Daoy (cell line): ENCODE results near the gene OSER1. TPM values are rescaled to one million over a fixed set of nuclear protein-coding genes. Genes with fewer than 3 reads are reported as not detected.

Experiments
- DNase-seq: peaks from one replicate; pipeline ENCODE4 v3.0.0-alpha.2; 2015; ENCODE audit warnings: low read depth
- total RNA-seq: library from RNA; depleted of rRNA; stranded (reverse); fragments of >200 nt; shearing (Covaris generic); gene quantifications from 2 replicates; pipeline ENCODE4 v1.2.3, GENCODE V29; 2014

The OSER1 gene
- total RNA-seq, 1 experiment from 2014 or later = 49.1 TPM

DNA sequence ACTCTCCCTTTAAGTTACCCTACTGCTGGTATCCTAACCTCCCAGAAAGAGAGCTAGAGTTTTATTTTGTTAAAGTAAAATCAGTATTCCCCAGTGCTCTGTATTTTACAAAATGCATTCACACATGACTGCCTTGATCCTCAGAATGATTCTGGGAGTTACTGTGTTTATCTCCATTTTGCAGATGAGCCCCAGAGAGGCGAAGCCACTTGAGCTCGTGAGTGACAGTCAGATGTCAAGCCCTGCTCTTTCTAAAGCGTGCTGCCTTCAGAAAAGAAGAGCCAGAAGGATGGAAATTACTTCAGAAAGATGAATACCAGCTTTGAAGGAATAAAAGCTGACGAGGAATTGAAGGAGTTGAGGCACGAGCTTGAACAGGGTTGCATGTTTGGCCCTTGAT, 14.1 kb upstream of the OSER1 start:
- no peak for DNase-seq

DNA sequence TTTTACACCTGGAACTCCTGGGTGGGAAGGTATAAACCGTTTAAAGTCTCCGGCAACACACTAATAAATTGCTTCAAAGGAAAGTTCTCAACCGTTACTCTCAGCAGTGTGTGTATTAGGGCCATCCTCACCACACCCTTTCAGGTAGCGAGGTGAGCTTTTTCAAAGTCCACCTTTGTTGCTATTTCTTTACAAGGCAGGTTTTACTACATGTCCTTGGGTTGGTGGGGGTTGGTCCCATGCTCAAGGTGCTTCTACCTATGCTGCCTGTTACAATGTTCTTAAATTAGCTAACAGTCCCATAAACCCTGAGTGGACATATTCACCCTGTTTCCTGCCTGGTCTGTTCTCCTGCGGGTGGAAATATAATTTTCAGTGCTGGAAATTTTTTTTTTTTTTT, 13.2 kb upstream of the OSER1 start:
- no peak for DNase-seq

DNA sequence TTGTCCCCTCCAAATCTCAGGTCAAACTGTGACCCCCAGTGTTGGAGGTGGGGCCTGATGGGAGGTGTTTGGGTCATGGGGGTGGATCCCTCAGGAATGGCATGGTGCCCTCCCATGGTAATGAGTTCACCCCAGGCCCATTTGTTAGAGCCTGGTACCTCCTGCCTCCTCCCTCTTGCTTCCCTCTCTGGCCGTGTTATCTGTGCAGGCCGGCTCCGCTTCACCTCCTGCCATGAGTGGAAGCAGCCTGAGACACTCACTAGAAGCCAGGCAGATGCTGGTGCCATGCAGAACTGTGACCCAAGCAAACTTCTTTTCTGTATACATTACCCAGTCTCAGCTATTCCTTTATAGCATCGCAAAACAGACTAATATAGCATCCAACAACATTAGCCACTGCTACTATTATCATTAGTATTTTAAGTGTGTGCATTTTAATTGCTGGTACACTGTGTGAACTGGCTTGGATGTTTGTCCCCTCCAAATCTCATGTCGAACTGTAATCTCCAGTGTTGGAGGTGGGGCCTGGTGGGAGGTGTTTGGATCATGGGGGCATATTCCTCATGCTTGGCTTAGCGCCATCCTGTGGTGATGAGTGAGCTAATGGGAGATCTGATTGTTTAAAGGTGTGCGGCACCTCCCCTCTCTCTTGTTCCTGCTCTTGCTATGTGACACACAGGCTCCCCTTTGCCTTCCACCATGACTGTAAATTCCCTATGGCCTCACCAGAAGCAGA, 12.2 kb upstream of the OSER1 start:
- DNase-seq = peak; percentile 23

DNA sequence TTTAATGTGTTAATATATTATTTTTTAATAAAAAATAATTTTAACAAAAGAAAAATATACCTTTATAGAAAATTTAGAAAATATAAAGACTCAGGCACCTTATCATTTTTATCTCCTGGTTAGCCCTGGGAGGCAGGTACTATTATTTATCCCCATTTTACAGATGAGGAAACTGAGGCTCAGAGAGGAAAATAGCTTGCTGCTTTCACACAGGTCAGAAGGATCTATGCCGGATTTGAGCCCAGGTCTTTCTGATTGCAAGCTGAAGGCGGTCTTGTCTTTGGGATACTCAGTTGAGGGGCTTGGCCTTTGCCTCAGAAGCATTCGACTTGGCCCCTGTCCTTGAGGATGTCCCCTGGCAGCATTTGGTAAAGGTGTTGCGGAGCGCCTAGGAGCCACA, 11.5 kb upstream of the OSER1 start:
- no peak for DNase-seq

DNA sequence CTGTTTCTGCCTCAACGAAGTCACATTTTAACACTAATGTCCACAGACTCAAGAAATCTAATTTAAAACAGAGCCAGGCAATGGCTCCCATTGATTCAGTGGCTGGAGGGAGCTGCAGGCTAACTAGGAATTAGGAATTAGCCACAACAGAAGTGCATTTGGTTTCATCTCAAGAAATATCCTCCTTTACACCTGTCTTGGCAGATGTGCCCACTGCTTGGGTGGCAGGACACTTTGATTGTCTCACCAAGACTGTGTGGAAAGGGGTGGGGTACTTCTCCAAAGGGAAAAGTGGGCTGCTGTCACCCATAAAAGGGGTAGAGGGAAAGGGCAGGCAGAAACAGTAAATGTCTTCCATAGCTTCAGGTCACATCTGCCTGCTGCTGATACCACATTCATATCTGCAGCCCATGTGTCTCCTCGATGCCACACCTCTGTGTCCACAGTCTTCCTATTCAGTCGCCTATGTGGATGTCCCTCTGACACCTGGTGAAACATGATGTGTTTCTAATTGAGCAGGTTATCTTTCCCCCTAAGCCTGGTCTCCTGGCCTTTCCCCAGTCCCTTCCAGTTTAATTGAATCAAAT, 10.9 kb upstream of the OSER1 start:
- DNase-seq = no peak

DNA sequence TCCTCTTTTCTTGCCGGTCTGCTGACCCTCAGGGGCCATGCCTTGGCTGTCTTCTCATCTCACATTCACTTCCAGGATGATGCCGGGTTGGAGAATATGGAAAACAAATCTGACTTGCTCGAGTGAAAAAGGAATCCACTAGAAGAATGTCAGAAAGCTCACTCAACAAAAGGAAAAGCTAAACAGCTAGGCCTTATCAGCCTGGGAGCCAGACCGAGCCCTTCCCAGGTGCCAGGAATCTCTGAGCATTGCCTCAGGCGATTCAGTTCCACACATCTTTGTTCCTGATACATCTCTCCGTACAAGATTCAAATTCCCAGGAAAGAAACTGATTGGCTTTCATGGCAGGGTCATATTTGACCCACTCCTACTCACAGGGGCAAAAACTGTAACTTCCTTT, 9.2 kb upstream of the OSER1 start:
- DNase-seq = no peak

DNA sequence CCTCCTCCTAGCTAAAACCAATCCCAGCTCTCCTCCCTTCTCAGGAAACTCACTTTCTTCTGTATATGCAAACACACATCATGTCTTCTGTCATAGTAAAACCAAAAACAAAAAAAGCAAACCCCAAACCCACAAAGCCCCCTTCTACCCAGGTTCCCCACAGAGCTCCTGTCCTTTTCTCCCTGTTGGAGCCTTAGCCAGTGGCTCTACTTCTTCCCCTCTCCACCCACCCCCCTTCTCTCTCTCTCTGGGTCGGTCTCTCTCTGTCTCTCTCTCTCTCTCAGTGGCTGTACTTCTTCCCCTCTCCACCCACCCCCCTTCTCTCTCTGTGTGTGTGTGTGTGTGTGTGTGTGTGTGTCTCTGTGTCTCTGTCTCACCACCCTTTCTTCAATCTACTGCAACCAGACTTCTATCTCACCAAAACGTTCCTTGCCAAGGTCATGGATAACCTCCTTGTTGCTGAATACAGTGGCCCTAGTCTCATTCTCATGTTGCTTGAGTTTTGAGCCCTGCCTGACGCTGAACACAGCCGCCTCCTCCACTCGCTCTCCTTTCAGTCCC, 8.7 kb upstream of the OSER1 start:
- DNase-seq = no peak

DNA sequence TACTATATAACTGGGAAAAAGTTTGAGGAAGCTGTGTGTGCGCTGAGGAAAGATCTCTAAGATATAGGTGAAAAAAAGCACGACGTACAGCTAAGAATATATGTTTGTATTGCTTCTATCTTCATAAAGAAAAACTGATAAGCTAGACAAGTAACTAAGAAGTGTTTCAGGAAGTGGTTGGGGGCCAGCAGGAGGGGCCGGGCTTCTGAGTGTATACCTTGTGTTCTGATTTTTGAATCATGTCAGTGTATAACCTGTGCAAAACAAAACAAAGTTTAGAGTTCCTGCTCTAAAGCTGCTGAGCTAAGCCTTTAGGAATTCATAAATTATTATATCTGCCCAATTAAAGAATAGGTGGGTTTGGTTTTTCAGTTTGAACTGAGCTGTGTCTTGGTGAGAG, 7.9 kb upstream of the OSER1 start:
- DNase-seq = no peak

DNA sequence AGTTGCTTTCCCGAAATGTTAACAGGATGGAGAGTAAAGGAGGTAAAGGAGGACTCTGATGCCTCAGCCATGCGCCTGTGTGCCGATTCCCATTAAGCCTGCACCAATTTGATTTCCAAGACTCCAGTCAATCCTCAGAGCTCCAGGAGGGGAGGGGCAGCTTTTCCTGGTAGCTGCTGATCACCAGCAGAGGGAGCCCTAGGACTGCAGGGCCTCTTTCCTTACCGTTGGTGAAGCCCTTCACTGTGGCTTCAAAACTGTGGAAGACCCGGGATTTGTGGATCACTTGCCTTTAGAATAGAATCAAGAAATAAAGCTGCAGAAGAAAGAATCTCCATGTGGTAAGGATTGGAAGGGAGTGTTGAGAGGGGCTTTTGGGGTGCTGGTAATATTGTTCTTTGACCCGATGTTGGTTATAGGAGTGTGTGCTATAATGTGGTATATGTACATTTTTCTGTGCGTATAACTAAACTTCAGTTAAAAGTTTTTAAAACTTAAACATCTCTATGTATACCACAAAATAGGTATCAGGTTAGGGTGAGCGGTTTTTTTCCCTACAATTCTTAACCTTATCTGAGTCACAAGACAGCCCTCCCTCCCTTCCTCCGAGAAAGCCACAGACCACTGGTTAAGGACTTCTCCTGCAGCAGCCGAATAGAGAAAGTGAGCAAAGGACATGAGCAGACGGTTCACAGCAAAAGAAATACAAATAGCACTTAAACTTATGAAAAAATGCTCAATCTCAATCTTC, 6.9 kb upstream of the OSER1 start:
- DNase-seq = peak; percentile 74

DNA sequence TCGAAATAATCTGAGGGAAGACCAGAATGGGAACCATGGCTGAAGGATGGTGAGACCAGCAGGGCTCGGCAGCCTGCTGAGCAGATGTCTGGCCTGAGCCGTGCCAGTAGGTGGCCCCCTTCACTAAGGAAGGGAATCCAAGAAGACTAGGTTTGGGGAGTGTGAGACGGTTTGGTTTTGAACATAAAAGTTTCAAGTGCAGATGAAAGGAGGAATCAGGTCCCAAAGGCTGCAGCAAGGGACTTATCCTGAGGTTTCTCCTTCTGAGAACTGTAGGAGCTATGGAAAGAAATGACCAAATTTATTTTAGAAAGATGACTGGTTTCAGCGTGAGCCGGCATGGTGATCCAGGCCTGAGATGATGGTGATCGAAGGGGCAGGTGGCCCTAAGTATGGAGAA, 4.6 kb upstream of the OSER1 start:
- DNase-seq = peak; percentile 60

DNA sequence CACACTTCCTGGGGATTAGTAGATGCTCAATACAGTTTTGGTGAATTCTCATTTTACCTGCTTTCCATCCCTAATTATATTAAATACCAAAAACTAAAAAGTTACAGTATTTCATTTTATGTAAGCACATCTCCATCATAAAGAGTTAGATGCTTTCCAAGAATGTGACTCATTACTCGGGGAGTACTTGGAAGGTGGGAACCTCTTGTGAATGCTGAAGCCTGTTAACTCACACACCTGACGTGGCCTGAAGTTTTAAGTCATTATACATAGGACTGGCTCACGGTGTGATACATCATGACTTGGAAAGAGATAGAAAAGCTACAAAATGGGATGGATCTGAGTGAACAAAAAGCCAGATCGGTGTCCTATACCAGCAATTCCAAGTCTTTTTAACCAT, 2.2 kb upstream of the OSER1 start:
- DNase-seq = no peak

DNA sequence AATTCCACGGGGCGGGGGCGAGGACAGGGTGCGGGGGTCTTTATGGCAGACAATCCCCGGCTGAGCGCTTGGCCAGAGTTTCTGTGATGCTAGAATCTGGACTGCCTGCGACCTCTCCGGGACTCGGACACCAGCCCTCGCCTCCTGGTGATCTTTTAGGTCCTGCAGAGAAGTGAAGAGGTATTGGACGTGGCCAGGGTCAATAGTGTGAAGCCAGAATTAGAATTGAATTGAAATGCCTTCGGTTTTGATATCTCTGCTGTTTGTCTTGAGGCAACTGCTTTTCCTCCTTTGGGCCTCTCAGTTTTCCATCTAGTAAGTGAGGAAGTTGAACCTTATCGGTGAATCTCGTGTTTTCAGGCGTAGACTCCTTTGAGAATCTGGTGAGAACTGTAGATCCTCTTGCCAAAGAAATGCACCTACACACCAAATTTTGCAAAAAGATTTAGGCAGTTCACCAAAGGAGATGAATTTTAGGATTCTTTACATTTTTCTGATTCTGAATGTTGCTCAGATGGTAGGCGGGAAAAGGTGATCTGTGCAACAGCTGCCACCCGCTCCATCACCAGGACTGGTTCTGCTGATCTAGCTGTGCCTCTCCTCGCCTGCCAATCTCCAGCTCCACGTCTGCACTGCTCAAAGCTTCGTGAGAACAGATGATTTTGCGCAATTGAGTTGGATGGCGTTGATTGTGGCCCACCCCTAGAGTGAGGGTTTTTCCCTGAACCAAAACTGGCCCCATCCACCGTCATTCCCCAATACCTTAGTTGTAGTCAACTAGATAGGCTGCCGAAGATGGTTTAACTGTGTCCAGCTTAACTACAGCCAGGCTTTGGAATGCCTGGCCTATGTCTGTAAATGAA, 837 bp upstream of the OSER1 start:
- peak; percentile 23 for DNase-seq

DNA sequence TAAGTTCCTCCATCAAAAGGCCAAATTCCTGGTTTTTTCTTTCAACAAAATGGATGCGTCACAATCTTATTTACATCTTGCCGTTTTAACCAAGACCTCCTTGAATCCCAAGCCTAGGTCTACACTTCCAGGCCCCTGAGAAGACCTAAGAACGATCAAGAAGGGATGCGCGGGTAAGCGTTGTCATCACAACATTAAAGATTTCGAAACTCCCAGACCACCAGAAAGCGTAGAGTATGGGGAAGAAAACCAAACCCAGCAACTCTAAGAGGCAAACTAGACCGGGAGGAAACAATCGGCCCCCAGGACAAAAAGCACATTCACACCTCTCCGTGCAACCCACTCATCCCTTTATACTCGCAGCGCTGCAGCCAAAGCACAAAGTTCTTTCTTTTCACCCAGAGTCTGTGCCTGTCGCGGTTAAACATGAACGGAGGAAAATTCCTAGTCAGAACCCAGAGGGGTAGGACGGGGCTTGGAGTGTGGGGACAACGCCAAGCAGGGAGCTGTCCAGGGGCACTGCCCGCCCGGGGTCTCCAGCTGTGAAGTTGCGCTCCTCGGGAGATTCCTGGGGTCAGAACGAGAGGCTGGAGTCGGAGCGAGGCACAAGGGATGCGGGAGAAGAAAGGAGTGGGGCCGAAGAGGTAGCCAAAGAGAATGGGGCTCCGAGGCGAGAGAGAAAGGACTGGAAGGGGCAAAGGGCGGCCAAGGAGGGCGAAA, 725 bp downstream of the OSER1 start:
- DNase-seq = peak; percentile 18

DNA sequence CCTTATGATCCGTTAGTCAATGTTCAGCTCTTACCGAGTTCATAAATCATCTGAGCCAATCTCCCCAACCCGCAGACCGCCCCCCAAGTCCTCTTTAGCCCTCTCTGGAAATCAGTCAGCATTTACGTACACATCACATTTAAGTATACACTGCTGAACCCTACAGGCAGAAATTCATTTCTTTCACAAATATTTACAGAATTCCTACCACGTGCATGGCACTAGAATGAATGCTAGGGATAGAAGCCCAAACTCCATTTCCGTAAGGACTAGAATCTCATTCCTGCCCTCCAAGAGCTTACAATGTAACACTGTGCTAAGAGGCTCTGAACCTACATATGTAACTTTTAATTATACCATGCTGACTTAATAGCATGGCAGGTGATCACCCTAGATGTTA, 1.8 kb downstream of the OSER1 start:
- no peak for DNase-seq

DNA sequence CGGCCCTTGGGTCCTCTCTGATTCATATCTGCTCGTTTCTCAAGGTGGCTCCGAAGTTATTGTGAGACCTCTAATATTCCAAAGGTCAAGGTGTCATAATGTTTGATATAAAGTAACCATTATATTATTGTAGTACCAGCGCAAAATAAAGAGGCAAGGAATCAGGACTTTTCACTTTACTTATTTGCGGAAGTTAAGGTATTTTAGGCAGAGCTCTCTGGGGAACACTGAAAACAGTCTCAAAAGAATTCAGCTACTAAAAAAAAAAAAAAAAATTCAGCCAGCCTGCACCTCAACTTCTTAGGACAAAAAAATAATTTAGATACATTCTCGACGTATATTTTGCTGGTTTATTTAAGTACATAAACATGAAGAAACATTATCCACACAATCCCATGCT, 2.4 kb downstream of the OSER1 start:
- DNase-seq = no peak

DNA sequence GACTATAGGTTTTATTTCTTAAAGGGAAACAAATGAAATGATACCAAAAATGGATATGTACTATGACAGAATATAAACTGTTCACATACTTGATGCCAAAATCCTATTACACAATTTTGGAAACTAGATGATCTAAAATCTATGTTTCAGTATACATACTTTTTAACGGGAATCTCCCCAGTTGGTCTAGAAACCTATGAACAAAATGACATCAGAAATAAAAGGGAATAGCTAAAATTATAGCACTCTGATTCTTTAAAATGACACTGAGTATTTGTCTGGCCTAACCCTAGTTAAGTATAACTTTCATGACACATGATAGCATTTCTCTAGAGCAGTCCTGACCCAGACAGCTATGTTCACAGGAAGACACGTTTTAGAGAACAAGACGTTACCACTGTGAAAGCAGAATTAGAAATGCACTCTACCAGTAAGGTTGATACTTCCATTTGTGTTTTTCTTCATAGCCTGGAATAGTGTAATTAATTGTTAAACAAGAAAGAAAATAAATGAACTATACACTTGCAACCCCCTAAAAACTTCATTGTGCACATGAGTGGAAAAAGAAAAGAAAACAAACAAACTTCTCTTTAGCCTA, 3.3 kb downstream of the OSER1 start:
- no peak for DNase-seq

DNA sequence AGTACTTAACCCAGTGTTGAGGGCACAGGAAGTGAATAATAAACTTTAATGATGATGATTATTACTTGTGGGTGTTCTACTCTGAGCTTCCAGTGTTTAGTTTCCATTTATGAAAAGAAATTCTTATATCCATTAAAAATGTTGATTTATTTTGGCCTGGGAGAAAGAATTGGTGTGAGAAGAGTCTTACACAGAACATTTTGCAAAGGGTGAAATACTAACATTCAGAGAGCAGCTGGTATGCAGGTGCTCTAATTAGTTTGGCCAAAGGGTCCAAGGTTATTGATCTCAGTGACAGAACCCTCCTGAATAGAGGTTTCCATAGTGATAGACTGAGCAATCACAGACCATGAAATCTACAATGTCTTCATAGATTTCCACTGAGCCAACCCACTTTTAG, 4.4 kb downstream of the OSER1 start:
- no peak for DNase-seq

DNA sequence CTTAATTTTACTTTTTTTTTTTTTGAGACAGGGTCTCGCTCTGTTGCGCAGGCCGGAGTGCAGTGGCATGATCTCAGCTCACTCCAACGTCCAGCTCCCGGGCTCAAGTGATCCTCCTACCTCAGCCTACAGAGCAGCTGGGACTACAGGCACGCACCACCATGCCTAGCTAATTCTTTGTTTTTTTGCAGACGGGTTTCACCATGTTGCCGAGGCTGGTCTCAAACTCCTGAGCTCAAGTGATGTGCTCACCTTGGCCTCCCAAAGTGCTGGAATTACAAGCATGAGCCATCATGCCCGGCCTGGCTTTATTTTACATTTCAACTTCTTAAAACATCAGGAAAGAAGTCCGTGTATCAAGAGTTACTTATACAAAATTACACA, 5.7 kb downstream of the OSER1 start:
- DNase-seq = no peak

DNA sequence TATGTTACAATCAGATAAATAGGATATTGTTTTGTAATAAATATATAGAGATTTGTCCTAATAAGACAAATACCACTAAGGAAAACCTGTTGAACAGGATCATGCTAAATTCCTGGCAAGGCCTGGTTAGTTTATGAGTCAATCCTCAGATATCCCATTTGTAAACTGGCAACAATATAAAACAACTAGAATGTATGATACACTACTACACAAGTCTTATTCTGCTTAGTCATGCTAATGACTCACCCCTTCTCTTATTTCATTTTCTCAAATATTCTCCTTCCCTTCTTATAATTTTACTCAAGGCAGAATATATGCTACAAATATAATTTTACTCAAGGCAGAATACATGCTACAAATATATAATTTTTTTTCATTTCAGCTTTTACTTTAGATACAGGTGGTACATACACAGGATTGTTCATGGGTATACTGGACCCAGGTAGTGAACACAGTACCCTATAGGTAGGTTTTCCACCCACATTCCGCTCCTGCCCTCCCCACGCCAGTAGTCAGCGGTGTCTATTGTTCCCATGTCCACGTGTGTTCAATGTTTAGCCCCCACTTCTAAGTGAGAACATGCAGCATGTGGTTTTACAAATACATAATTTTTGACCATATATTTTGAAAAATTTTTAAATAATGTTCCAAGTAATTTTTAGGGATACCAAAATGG, 6.3 kb downstream of the OSER1 start:
- DNase-seq = peak; percentile 74

DNA sequence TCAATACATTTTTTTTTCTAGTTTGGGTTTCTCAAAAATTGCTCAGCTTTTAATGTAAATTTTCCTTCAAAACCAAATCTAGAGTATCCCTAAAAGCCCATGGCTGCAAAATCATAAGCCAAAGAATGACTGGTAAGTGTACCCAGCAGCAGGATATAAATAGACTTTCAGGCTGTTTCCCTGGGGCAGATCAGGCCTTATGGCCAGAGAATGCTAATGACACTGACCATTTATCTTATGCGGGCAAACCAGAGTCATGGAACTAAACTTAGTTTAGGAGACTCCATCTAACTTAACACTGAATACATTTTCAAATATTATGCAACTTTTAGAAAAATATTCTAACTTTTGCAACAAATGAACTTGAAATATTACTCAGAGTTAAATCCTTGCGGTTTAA, 7.4 kb downstream of the OSER1 start:
- DNase-seq = no peak
